ENCODE measurements around the gene OSGIN1. TPM values are rescaled to one million over a fixed set of nuclear protein-coding genes. Genes with fewer than 3 reads are reported as not detected.

The OSGIN1 gene
- total RNA-seq, 2 donors from 2014 or later = 4.0 to 5.2 TPM

- Histone ChIP-seq H3K9me3 (no peaks in the 10 kb centered on the region), H3K27me3 (peaks cover 0 to 5% of the 10 kb centered on the region in 2 donors), H3K4me3 (no peak overlapping the region), H3K4me1 (peaks cover 4% of the 10 kb centered on the region), H3K36me3 (replicated peaks in 1 of 2; ENCODE audit: insufficient read depth in 1 of 2, low read depth in 2 of 2) (peaks cover 0 to 9% of the 10 kb centered on the region in 2 donors), H3K27ac (no peak overlapping the region)
- TF ChIP-seq CTCF (IDR thresholded peaks at IDR 0.05) (no peak), POLR2A (IDR thresholded peaks at IDR 0.05) (no peak)
- no peak for DNase-seq
- intact Hi-C loops (cut with DNase I) = loop anchor here (5.0 to 10.0 kb wide), 3 partner anchors 80 to 230 kb away; partner anchors contain the start of genes ADAD2 and SLC38A8
- WGBS, 2 donors = 91 to 93% methylated on average over 7 to 26 of the region's 26 CpGs
- ATAC-seq = no peak
Measured at GRCh38 chr16:83964684-83965443, 11.8 kb downstream of the OSGIN1 start.

GRCh38 chr16:83965444-83966152, 12.6 kb downstream of the OSGIN1 start:
- ATAC-seq = no peak
- H3K27me3 ChIP-seq = peaks cover 0 to 5% of the 10 kb centered on the region in 2 donors
- no peak overlapping the region for H3K27ac ChIP-seq
- H3K4me1 ChIP-seq = peaks cover 4% of the 10 kb centered on the region
- 70 to 88% methylated on average over 2 to 35 of the region's 36 CpGs for WGBS, 2 donors
- no peak for TF ChIP-seq CTCF (IDR thresholded peaks at IDR 0.05)
- TF ChIP-seq POLR2A (IDR thresholded peaks at IDR 0.05) = no peak
- H3K4me3 ChIP-seq = no peak overlapping the region
- peaks cover 0 to 6% of the 10 kb centered on the region in 2 donors for H3K36me3 ChIP-seq (replicated peaks in 1 of 2; ENCODE audit: insufficient read depth in 1 of 2, low read depth in 2 of 2)
- no peaks in the 10 kb centered on the region for H3K9me3 ChIP-seq
- intact Hi-C loops (cut with DNase I) = loop anchor here (5.0 to 10.0 kb wide), 3 partner anchors 79 to 229 kb away; partner anchors contain the start of genes ADAD2 and SLC38A8
- no peak for DNase-seq

GRCh38 chr16:83966153-83966696, 13.2 kb downstream of the OSGIN1 start:
- TF ChIP-seq POLR2A (IDR thresholded peaks at IDR 0.05) (no peak), CTCF (IDR thresholded peaks at IDR 0.05) (no peak)
- ATAC-seq = no peak
- Histone ChIP-seq H3K27me3 (peaks cover 0 to 5% of the 10 kb centered on the region in 2 donors), H3K9me3 (no peaks in the 10 kb centered on the region), H3K4me1 (peaks cover 4% of the 10 kb centered on the region), H3K4me3 (no peak overlapping the region), H3K27ac (no peak overlapping the region), H3K36me3 (replicated peaks in 1 of 2; ENCODE audit: insufficient read depth in 1 of 2, low read depth in 2 of 2) (peaks cover 0 to 3% of the 10 kb centered on the region in 2 donors)
- WGBS, 2 donors = 87 to 92% methylated on average over 9 to 13 of the region's 13 CpGs
- intact Hi-C loops (cut with DNase I) = loop anchor here (5.0 to 10.0 kb wide), 3 partner anchors 79 to 229 kb away; partner anchors contain the start of genes ADAD2 and SLC38A8
- no peak for DNase-seq

- DNase-seq (no peak), ATAC-seq (no peak)
- Histone ChIP-seq H3K27me3 (peaks cover 0 to 5% of the 10 kb centered on the region in 2 donors), H3K9me3 (no peaks in the 10 kb centered on the region), H3K27ac (no peak overlapping the region), H3K4me1 (peaks cover 4% of the 10 kb centered on the region), H3K4me3 (no peak overlapping the region), H3K36me3 (replicated peaks in 1 of 2; ENCODE audit: insufficient read depth in 1 of 2, low read depth in 2 of 2) (peaks cover 0 to 3% of the 10 kb centered on the region in 2 donors)
- WGBS, 2 donors = 52 to 67% methylated on average over 2 of the region's 2 CpGs
- TF ChIP-seq CTCF (IDR thresholded peaks at IDR 0.05) (no peak), POLR2A (IDR thresholded peaks at IDR 0.05) (no peak)
- intact Hi-C loops (cut with DNase I) = loop anchor here (5.0 to 10.0 kb wide), 3 partner anchors 78 to 228 kb away; partner anchors contain the start of genes ADAD2 and SLC38A8
Measured at GRCh38 chr16:83967091-83967490, 14.1 kb downstream of the OSGIN1 start.

All from body of pancreas (tissue), 4 donors.